Stomach (tissue), 4 donors: Measurements from ENCODE around the gene RPS6KC1.

ENCODE experiments used
- POLR2A ChIP-seq, 4 donors: fragments of 450-650 bp; IDR thresholded peaks; one replicate each; pipeline ENCODE4 v1.6.1; 2016; ENCODE audit warnings: antibody characterized with exemption in 4 of 4, control low read depth in 2 of 4, mild to moderate bottlenecking in 1 of 4, moderate library complexity in 1 of 4
- TF ChIP-seq, protein P1 (sequence below), 7 experiments: fragments of 450-650 bp in 4 of 7; fragments of 200-600 bp in 3 of 7; sonication (generic) in 3 of 7; IDR thresholded peaks; one replicate each; pipeline ENCODE4 v1.5.1; 2016 to 2019; ENCODE audit warnings: antibody characterized with exemption in 7 of 7, control low read depth in 2 of 7, mild to moderate bottlenecking in 1 of 7

GRCh38 chr1:213089924-213090677, 39.1 kb downstream of the RPS6KC1 start:
- TF ChIP-seq, protein P1, sequence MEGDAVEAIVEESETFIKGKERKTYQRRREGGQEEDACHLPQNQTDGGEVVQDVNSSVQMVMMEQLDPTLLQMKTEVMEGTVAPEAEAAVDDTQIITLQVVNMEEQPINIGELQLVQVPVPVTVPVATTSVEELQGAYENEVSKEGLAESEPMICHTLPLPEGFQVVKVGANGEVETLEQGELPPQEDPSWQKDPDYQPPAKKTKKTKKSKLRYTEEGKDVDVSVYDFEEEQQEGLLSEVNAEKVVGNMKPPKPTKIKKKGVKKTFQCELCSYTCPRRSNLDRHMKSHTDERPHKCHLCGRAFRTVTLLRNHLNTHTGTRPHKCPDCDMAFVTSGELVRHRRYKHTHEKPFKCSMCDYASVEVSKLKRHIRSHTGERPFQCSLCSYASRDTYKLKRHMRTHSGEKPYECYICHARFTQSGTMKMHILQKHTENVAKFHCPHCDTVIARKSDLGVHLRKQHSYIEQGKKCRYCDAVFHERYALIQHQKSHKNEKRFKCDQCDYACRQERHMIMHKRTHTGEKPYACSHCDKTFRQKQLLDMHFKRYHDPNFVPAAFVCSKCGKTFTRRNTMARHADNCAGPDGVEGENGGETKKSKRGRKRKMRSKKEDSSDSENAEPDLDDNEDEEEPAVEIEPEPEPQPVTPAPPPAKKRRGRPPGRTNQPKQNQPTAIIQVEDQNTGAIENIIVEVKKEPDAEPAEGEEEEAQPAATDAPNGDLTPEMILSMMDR (IDR thresholded peaks at IDR 0.05) = no peak
- no peak for TF ChIP-seq POLR2A (IDR thresholded peaks at IDR 0.05)
